ENCODE measurements around the gene PRKN.

PRKN gene

DNA sequence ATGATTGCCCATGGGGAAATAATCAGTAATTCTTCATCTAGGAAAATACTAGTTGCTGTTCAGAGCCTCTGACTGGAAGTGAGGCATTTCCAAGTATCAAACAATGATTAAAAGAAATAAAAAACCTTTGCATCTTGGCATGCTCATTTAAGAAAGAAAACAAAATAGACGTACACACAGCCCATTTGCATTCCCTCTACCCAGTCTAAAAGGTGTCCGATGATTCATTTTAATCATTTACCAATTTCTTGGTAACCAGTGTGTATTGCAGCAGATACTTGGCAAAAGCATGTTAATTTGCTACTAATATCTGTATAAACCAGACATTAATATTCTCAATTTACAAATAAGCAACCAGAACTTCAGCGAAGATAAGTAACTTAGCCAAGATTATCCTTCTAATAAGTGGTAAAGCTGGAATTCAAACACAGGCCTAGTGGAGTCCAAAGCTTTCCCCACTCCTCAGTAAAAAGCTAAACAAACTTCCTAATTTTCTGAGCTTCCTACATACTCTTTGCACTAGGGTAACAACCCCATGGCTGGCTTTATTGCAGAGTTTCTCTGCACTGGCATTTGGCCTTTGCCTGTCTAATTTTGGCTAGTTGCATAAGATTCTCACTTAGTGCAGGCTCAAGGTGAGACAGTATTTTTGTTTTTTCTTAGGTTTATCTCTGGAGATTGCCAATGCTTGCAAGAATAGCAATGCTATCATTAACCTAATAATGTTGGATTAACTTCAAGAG is 338.1 kb downstream of the PRKN start:
- ChIA-PET CTCF (no interaction called here), POLR2A (no interaction called here)
- TF ChIP-seq, protein P1, sequence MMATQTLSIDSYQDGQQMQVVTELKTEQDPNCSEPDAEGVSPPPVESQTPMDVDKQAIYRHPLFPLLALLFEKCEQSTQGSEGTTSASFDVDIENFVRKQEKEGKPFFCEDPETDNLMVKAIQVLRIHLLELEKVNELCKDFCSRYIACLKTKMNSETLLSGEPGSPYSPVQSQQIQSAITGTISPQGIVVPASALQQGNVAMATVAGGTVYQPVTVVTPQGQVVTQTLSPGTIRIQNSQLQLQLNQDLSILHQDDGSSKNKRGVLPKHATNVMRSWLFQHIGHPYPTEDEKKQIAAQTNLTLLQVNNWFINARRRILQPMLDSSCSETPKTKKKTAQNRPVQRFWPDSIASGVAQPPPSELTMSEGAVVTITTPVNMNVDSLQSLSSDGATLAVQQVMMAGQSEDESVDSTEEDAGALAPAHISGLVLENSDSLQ (IDR thresholded peaks at IDR 0.05) = no peak
- TF ChIP-seq BHLHE40 (IDR thresholded peaks at IDR 0.05; ENCODE audit: borderline replicate concordance) (no peak), SUZ12 (IDR thresholded peaks at IDR 0.05) (no peak), ARNT (IDR thresholded peaks at IDR 0.05) (no peak), HDGF (IDR thresholded peaks at IDR 0.05; ENCODE audit: borderline replicate concordance) (no peak), FOXM1 (IDR thresholded peaks at IDR 0.05; ENCODE audit: borderline replicate concordance) (no peak), ELF4 (IDR thresholded peaks at IDR 0.05) (no peak), TARDBP (IDR thresholded peaks at IDR 0.05) (no peak), L3MBTL2 (conservative IDR thresholded peaks at IDR 0.05) (no peak), CTBP1 (IDR thresholded peaks at IDR 0.05; ENCODE audit: borderline replicate concordance) (no peak), FOXA1 (IDR thresholded peaks at IDR 0.05) (no peak), SP1 (IDR thresholded peaks at IDR 0.05) (no peak), NFRKB (IDR thresholded peaks at IDR 0.05) (no peak)
- no peak for DNase-seq (ENCODE audit: extremely low spot score)

DNA sequence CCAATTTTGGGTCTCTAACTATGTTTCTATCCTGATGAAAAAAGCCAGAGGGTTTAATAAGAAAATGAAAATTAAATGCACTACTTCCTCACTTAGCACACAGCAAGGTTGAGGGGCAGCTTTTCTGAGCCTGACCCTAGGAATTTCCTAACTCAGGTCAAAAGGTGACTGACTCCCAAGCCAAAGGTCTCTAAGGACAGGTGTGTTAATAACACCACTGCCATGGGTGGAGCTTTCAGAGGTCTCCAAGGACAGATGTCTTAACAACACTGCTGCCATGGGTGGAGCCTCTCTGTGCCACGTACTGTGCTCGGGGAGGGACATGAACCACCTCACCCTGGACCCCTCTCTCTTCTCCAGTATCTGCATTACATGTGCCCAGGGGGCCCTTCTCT is 339.2 kb downstream of the PRKN start:
- no peak for TF ChIP-seq SUZ12 (IDR thresholded peaks at IDR 0.05)
- TF ChIP-seq HDGF (IDR thresholded peaks at IDR 0.05; ENCODE audit: borderline replicate concordance) = no peak
- DNase-seq (ENCODE audit: extremely low spot score) = no peak
- ChIA-PET POLR2A (no interaction called here), CTCF (no interaction called here)

DNA sequence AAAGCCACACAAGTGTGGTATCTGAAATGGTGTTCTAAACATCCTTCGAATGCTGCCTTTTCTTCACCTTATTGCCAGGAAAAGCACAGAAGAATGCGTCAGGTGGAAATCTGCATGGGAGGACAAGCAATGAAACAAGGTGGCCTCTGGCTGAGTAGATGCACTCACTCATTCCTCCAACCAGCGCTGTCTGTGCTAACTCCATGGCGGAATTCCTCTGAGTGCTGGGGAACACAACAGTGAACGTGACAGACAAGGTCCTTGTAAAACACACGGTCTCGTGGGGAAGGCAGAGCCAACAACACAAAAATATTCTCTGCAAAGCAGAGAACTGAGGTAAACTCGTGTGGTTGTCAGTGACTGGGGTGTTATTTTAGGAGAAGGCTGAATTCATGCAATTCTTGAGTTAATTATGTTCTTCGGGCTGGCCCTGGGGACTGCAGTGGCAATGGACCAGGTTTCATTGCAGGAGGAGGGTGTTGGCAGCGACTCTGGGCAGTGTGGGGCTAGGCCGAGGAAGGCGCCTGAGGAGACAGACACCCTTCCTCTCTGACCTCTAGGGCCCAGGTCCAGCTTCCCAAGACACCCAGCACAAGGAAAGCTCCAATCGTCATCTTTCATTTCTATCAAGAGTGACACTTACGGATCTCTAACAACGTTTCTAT is 339.7 kb downstream of the PRKN start:
- TF ChIP-seq ZNF384 (IDR thresholded peaks at IDR 0.05) (no peak), L3MBTL2 (conservative IDR thresholded peaks at IDR 0.05) (no peak), LEF1 (IDR thresholded peaks at IDR 0.05; ENCODE audit: borderline replicate concordance) (no peak), SUZ12 (IDR thresholded peaks at IDR 0.05) (no peak)
- CTCF ChIA-PET = no interaction called here
- DNase-seq (ENCODE audit: extremely low spot score) = no peak
- POLR2A ChIA-PET = no interaction called here

DNA sequence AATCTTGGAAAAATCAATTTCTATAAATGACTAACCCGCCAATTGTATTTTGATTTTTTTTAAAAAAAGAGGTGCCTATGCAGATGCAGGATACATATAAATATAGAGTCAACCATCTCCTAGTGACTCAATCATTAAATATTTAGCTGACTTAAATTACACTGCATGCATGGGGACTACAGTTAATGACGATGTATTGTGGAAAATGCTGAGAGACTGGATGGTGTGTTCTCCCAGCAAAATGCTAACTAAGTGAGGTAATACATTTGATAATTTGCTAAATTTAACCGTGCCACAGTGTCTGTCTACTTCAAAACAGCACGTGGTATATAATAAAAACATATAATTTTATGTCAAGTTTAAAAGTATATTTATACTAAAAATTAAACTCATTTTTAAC is 341.6 kb downstream of the PRKN start:
- no peak for DNase-seq (ENCODE audit: extremely low spot score)
- POLR2A ChIA-PET = no interaction called here
- TF ChIP-seq LEF1 (IDR thresholded peaks at IDR 0.05; ENCODE audit: borderline replicate concordance) (no peak), L3MBTL2 (conservative IDR thresholded peaks at IDR 0.05) (no peak), CTBP1 (IDR thresholded peaks at IDR 0.05; ENCODE audit: borderline replicate concordance) (no peak), SP1 (IDR thresholded peaks at IDR 0.05) (no peak), FOXK2 (IDR thresholded peaks at IDR 0.05) (no peak), FOXA1 (IDR thresholded peaks at IDR 0.05) (no peak), BHLHE40 (IDR thresholded peaks at IDR 0.05; ENCODE audit: borderline replicate concordance) (no peak), TARDBP (IDR thresholded peaks at IDR 0.05) (no peak), NFRKB (IDR thresholded peaks at IDR 0.05) (no peak), ZNF384 (IDR thresholded peaks at IDR 0.05) (no peak), FOXM1 (IDR thresholded peaks at IDR 0.05; ENCODE audit: borderline replicate concordance) (no peak)
- CTCF ChIA-PET = no interaction called here

DNA sequence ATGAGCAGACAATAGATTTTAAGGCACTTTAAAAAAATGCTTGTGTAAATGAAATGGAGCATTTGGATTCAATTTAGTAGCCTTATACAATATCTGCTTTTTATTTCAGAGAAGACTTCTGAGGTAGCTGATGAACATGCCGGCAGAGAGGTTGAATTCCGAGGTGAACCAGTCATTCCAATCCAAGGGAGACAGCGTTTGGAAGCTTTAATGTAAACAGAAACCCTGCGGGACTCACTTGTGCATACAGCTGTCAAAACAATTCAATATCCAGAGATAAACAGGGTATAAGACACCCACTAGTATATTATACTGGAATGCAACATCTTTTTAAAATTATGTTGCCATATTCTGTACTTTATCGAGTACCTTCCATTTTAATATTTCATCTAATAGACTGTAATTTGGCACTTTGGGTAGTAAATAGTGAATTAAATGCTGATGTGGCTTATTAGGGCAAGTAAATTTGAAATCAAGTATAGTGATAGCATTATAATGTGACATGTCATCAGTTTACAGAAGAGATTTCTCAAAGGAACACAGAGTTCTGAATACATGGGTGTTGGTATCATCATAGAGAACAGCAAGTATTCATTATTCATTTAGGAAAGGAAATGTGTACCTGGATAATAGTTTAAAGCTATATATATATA is 347.7 kb downstream of the PRKN start:
- no peak for DNase-seq (ENCODE audit: extremely low spot score)
- POLR2A ChIA-PET = no interaction called here
- no peak for TF ChIP-seq ELF4 (IDR thresholded peaks at IDR 0.05)
- no peak for TF ChIP-seq ZNF384 (IDR thresholded peaks at IDR 0.05)
- TF ChIP-seq SUZ12 (IDR thresholded peaks at IDR 0.05) = no peak
- no peak for TF ChIP-seq L3MBTL2 (conservative IDR thresholded peaks at IDR 0.05)
- TF ChIP-seq FOXM1 (IDR thresholded peaks at IDR 0.05; ENCODE audit: borderline replicate concordance) = no peak
- no peak for TF ChIP-seq FOXK2 (IDR thresholded peaks at IDR 0.05)
- no peak for TF ChIP-seq ARNT (IDR thresholded peaks at IDR 0.05)
- no peak for TF ChIP-seq LEF1 (IDR thresholded peaks at IDR 0.05; ENCODE audit: borderline replicate concordance)
- TF ChIP-seq NFRKB (IDR thresholded peaks at IDR 0.05) = no peak
- no peak for TF ChIP-seq TARDBP (IDR thresholded peaks at IDR 0.05)
- TF ChIP-seq HDGF (IDR thresholded peaks at IDR 0.05; ENCODE audit: borderline replicate concordance) = no peak
- TF ChIP-seq CTBP1 (IDR thresholded peaks at IDR 0.05; ENCODE audit: borderline replicate concordance) = no peak
- TF ChIP-seq, protein P1 (IDR thresholded peaks at IDR 0.05) = no peak
- no peak for TF ChIP-seq BHLHE40 (IDR thresholded peaks at IDR 0.05; ENCODE audit: borderline replicate concordance)
- TF ChIP-seq SP1 (IDR thresholded peaks at IDR 0.05) = no peak
- no peak for TF ChIP-seq FOXA1 (IDR thresholded peaks at IDR 0.05)
- CTCF ChIA-PET = no interaction called here

DNA sequence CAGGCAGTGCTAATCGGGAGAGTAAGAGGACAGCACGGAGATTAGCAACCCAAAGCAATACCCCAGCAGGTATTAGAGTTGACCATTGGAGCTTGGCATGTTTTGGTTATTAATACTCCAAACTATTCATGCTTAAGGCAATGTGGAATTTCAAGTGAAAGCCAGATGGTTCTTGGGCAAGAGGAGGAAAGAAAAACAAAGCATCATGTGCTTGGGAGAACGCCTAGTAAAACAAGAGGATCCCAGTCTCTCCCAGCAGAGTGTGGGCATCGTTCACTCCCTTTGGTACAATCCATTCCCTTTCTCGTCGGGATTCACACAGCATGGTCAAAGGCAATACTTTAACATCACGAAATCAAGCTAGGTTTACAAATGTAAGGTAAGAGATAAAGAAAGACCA is 349.8 kb downstream of the PRKN start:
- ChIA-PET CTCF (no interaction called here), POLR2A (no interaction called here)
- no peak for TF ChIP-seq BHLHE40 (IDR thresholded peaks at IDR 0.05; ENCODE audit: borderline replicate concordance)
- TF ChIP-seq, protein P1 (IDR thresholded peaks at IDR 0.05) = no peak
- TF ChIP-seq FOXM1 (IDR thresholded peaks at IDR 0.05; ENCODE audit: borderline replicate concordance) = no peak
- no peak for TF ChIP-seq ZNF384 (IDR thresholded peaks at IDR 0.05)
- no peak for TF ChIP-seq CTBP1 (IDR thresholded peaks at IDR 0.05; ENCODE audit: borderline replicate concordance)
- TF ChIP-seq NFRKB (IDR thresholded peaks at IDR 0.05) = no peak
- TF ChIP-seq TARDBP (IDR thresholded peaks at IDR 0.05) = no peak
- TF ChIP-seq FOXA1 (IDR thresholded peaks at IDR 0.05) = no peak
- no peak for TF ChIP-seq ARNT (IDR thresholded peaks at IDR 0.05)
- no peak for TF ChIP-seq SUZ12 (IDR thresholded peaks at IDR 0.05)
- TF ChIP-seq L3MBTL2 (conservative IDR thresholded peaks at IDR 0.05) = no peak
- DNase-seq (ENCODE audit: extremely low spot score) = no peak

Measured in HEK293T (cell line).